Lower leg skin (tissue), 3 donors: ENCODE data around the gene JPH4.

ENCODE experiments used
- CTCF ChIP-seq, 3 donors: fragments of 450-650 bp; IDR thresholded peaks; one replicate each; pipeline ENCODE4 v1.5.1; 2016; ENCODE audit warnings: antibody characterized with exemption in 3 of 3, mild to moderate bottlenecking in 3 of 3, moderate library complexity in 2 of 3
- POLR2A ChIP-seq, 2 donors: fragments of 450-650 bp; IDR thresholded peaks; one replicate each; pipeline ENCODE4 v1.6.1; 2016 to 2017; ENCODE audit warnings: antibody characterized with exemption in 2 of 2, mild to moderate bottlenecking in 1 of 2, moderate library complexity in 1 of 2

- TF ChIP-seq CTCF (IDR thresholded peaks at IDR 0.05) (no peak), POLR2A (IDR thresholded peaks at IDR 0.05) (no peak)
Observed at GRCh38 chr14:23610815-23611289, 32.3 kb upstream of the JPH4 start.
